SHP77 (cell line): ENCODE data around the gene SMPD4.
"Not testable (repeated sequence)": the region's sequence is repeated elsewhere in the genome, so short reads cannot be mapped to it uniquely, and the experiment has no call there.

ENCODE experiments used
- DNase-seq, 2 experiments: peaks; one replicate each; lab custom pipeline; 2025; lab: John Stamatoyannopoulos, UW

The SMPD4 gene, protein sequence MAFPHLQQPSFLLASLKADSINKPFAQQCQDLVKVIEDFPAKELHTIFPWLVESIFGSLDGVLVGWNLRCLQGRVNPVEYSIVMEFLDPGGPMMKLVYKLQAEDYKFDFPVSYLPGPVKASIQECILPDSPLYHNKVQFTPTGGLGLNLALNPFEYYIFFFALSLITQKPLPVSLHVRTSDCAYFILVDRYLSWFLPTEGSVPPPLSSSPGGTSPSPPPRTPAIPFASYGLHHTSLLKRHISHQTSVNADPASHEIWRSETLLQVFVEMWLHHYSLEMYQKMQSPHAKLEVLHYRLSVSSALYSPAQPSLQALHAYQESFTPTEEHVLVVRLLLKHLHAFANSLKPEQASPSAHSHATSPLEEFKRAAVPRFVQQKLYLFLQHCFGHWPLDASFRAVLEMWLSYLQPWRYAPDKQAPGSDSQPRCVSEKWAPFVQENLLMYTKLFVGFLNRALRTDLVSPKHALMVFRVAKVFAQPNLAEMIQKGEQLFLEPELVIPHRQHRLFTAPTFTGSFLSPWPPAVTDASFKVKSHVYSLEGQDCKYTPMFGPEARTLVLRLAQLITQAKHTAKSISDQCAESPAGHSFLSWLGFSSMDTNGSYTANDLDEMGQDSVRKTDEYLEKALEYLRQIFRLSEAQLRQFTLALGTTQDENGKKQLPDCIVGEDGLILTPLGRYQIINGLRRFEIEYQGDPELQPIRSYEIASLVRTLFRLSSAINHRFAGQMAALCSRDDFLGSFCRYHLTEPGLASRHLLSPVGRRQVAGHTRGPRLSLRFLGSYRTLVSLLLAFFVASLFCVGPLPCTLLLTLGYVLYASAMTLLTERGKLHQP

DNA sequence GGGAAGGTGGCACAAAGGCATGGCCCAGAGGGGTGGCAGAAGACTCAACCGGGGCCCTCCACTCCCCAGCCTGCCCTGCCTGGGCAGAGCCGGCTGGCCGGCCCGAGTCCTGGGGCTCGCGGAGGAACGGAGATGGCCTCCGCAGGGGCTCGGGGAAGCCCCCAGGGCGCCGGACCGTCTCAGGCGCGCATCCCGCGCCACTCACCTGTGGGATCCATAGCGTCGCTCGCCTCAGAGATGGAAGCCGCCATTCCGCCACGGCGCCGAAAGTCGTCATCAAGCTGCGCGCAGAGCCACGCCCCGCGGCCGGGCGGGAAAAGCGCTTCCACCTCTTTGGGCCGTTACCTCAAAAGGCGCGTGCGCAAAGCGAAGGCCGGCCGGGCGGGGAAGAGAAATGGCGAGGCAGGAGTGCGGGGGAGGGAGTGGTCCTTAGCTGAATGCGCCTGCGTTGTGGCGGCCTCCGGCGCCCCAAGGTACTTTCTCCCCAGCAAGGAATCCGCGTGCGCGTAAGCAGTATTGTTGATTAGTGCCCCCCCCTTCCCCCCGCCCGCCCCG lies at the start of gene SMPD4:
Gene SMPD4 (minus strand): TSS at position 278 of the 555 bp plus-strand sequence. CDS start 5,010 bp downstream, outside the sequence.
- DNase-seq, result peak; percentile 86 to 92

DNA sequence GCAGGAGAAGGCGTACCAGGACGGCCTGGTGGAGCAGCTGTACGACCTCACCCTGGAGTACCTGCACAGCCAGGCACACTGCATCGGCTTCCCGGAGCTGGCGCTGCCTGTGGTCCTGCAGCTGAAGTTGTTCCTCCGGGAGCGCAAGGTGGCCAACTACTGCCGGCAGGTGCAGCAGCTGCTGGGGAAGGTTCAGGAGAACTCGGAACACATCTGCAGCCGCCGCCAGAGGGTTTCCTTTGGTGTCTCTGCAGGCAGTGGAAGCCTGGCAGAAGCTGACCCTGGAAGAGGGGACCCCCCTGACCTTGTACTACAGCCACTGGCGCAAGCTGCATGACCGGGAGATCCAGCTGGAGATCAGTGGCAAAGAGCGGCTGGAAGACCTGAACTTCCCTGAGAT lies 49.5 kb upstream of the SMPD4 start:
- not testable (repeated sequence) for DNase-seq

DNA sequence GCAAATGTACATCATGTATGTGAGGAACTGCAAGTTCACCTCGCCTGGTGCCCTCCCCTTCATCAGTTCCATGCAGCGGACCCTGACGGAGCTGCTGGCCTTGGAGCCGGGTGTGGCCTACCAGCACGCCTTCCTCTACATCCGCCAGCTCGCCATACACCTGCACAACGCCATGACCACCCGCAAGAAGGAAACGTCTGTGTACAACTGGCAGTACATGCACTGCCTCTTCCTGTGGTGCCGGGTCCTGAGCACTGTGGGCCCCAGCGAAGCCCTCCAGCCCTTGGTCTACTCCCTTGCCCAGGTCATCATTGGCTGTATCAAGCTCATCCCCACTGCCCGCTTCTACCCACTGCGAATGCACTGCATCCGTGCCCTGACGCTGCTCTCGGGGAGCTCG lies 49.0 kb upstream of the SMPD4 start:
- DNase-seq, result not testable (repeated sequence)

DNA sequence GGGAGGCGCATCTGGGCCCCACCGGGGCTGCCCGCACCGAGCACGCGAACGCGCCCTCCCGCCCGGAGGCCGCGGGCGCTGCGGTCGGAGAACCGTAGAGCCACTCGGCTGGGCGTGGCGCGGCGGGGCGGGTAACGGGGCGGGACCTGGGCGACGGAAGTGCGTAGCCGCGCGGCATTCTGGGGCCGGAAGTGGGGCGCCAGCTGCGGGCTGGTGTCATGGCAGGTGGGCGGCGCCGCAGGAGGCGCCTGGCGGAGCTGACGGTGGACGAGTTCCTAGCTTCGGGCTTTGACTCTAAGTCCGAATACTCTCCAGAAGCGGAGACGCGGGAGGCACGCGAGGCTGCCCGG lies 47.7 kb upstream of the SMPD4 start:
- not testable (repeated sequence) for DNase-seq

DNA sequence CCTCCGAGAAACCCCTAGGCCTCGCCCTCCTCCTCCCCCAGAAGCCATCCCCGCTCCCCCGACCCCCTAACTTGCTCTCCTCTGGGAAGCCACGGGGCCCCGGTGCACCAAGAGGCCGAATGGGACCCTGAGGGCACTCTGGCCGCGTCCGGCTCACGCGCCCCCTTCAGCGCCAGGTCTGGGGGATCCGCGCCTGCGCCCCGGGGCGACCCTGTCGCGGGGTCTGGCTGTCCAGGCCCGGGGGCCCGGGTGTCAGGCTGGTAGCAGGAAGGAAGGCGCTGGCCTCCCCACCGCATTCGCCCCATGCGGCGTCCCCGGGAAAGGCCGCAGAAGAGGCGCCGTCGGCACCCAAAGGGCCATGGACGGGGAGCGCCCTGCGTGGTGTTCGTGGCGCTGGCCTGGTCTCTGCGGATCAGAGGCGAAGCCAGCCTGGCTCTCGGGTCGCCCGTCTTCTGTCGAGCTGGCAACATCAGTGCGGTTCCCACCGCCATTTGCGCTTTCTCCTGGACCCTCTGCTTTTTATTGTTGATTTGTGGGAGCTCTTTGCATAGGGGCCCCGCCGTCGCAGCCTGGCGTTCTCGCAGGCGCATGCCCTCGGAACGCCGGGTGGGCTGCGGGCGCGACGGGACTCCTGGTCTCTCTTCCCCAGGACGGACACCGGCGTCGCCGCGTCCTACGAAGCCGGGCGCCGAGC lies 47.2 kb upstream of the SMPD4 start:
- DNase-seq, result not testable (repeated sequence)

DNA sequence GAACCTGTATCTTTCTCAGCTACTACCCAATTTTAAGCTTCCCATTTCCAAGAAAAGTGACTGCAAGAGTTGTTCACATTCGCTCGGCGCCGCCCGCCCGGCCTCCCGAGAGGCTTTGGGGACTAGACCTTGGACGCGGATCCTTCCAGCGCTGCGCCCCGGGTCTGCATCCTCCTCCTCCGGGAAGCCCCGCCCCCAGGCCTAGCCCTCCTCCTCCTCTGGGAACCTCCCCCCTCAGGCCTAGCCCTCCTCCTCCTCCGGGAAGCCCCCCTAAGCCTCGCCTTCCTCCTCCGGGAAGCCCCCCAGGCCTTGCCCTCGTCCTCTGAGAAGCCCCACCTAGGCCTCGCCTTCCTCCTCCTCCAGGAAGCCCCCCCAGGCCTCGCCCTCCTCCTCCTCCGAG lies 46.6 kb upstream of the SMPD4 start:
- not testable (repeated sequence) for DNase-seq

DNA sequence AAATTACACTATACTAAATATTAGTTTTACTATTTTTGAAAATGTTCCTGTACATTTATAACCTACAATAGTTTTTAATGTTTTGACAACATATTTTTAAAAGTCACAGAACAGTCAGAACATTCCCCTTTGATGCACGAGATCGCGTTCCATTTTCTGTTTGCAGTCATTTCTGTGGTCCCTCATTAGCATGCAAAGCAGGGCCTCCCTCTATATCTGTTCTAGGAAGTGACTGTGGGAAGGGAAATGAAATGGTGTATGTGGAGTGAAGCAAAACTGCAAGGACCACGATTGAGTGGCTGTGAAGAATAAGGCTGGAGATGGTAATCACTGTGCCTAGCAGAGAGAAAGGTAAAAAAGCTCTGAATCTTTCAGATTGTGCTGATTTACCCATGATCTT lies 41.1 kb upstream of the SMPD4 start:
- DNase-seq, result not testable (repeated sequence)

DNA sequence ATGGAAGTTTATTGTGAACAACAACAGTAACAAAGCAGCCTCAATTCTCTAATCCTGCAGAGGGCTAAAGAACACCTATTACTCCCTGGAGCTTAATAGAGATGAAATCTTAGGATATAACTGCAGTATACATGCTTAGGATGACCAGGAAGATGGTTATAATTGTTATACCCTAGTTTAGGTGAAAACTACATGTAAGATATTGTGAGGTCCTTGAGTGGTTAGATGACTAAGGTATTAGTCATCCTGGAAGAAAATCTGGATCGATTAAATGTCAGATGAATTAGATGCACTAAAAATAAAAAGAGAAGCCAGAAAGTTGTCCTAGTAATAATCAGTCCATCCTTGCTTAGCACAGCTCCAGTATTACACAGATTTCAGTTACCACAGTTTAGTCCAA lies 39.1 kb upstream of the SMPD4 start:
- not testable (repeated sequence) for DNase-seq

DNA sequence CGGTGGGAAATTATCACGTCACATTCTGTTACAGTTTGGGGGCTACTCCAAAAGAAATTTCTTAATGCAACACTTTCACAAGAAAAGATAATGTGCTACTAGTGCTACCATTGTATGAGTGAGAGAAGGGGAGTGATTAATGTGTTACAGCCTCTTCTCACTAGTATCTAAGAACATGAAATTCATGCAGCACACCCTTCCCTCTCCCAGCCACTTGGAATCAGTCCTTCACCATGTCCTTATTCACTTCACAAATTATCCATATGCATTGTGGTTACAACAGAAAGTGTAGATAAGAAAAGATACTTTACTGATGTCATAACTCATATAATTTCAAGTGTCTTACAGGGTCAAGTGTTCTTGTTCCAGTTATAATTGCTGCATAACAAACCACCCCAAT lies 37.7 kb upstream of the SMPD4 start:
- DNase-seq, result not testable (repeated sequence)

DNA sequence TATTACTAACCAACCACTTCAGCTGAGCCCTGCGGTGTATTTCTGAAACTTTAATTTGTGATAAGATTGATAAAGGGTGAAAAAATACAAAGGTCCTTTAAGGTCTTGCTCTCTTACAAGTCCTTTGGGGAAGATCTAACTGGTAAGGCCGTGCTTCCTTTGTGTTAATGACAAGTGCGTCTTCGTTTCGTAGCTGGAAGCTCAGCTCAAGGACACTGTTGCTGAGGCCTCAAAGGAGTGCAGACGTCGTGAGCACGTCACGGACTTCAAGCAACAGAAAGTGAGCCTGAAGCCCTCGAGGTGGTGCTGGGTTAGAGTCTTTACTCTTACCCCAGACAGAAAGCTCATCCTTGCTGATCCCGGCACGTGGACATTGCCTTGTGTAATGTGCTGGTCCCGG lies 25.6 kb upstream of the SMPD4 start:
- DNase-seq, result not testable (repeated sequence)

DNA sequence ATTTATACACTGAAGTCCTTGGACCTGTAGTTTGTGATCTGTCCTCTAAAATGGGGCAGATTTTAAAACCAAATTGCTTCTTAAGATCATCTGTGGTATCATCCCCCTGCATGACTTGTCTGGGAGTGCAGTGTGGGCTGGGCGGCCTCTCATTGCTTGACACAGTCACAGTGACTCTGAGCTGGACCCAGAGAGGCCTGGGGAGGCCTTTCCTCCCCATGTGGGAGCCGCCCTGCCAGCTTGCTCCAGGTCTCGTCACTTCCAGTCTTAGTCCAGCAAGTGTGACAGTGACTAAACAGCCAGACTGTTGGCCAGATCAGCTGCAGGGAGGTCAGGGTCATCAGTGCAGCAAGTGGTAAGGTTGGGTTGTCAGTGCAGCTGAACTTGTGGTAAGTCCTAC lies 21.7 kb upstream of the SMPD4 start:
- not testable (repeated sequence) for DNase-seq

DNA sequence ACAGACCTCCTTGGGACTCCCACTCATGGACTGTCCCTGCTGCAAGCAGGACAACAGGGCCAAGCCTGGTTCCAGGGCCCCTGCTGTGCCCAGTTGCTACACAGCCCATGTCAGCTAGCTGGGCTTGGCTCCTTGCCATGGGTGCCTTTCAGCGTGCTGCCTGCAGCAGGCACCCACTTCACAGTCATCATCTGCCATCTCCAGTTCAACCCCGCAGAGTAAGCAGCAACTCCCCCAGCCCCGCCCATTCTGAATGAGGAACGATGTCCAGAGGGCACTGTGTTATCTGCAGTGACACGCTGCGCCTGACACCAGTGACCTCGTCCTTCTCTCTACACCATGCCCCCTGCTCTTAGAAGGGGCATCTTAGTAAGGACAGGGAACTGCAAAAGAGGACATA lies 21.1 kb upstream of the SMPD4 start:
- DNase-seq, result not testable (repeated sequence)

DNA sequence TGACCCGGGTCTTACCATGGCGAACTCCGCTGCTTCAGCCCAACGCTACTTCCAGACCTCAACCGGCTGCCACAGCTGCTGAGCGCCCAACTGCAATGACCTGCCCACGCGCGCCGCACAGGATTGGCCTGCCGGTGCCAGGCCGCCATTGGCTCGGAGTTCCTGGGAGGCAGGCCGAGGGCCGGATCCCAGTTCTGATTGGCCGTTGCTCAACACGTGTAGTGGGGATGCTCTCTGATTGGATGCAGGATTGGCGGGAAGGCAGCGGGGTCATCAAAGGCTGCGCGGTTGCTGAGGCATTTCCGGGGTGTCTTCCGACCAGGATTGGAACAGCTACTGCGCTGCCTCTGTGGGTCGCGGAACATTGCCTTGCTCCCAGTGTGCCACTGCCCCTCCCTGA lies 16.9 kb upstream of the SMPD4 start, which contains the start of gene TUBA3E:
Gene TUBA3E (minus strand): TSS at position 97 of the 400 bp plus-strand sequence. CDS start 79 bp downstream, at position 18.
- no peak for DNase-seq

DNA sequence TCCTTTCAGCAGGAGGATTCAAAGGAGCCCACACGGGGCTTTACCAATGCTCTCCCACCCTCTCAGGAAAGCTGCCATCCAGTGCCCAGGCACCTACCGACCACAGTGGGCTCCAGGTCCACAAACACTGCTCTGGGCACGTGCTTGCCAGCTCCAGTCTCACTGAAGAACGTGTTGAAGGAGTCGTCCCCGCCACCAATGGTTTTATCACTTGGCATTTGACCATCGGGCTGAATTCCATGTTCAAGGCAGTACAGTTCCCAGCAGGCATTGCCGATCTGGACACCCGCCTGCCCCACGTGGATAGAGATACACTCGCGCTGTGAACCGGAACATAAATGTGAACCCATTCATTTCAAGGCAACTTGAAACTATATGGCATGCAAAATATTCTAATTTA lies 14.7 kb upstream of the SMPD4 start:
- DNase-seq, result not testable (repeated sequence)

DNA sequence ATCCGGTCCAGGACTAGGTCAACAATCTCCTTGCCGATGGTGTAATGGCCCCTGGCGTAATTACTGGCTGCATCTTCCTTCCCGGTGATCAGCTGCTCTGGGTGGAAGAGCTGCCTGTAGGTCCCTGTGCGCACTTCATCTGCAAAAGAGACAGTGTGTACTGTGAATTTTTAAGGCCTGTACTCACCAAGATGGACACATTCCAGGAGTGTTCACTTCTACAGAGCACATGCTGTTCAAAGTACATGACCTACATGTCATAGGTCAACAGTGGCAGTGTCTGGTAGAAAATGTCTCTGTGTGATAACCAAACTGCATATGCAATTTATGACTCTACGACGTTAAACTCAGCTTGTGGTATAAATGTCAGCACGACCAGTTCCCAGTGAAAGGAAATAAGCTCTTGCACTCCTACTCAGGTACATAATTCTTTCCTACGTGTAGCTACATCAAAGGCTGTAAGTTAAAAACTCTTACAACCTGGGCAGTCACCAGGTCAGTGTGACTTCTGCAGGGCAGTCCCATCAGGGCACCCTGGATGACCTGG lies 13.8 kb upstream of the SMPD4 start:
- DNase-seq, result not testable (repeated sequence)

DNA sequence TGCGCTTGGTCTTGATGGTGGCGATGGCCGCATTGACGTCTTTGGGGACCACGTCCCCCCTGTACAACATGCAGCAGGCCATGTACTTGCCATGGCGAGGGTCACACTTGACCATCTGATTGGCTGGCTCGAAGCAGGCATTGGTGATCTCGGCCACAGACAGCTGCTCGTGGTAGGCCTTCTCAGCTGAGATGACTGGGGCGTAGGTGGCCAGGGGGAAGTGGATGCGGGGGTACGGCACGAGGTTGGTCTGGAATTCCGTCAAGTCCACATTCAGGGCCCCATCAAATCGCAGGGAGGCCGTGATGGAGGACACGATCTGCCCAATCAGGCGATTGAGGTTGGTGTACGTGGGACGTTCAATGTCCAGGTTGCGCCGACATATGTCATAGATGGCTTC lies 12.4 kb upstream of the SMPD4 start:
- DNase-seq, result not testable (repeated sequence)

DNA sequence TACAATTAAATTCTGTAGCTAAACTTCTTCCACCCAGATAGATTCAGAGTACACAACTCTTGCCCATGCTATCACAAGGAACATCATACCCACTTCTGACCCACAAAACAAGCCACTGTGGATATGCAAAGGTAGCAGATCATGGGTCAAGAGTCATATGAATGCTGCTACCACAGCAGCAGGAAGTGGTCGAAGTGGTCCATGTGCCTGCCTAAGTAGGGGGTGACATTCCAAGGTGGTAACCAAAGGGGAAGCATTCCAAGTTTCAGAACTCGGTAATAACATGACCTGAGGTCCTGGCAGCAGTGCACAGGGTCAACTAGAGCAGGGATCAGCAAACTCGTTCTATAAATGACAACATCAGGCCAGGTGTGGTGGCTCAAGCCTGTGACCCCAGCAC lies 11.0 kb upstream of the SMPD4 start:
- DNase-seq, result not testable (repeated sequence)

DNA sequence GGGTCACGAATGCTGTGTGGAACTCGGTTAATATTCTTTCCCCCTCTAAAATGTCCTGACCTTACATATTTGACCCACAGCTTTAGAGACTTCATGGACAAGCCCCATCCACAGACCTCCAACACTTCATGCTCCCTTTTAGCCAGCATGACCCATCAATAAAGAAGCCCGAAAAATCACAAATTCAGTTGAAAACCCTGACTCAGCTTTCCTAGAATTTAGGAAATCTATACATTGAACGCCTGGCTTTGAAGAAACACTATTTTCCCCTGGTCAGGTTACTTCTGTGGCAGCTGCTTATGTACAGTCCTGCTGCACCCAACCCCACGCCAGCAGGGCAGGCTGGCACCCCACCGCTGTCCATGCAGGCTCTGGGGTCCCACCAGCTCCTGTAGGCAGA lies 9.9 kb upstream of the SMPD4 start:
- not testable (repeated sequence) for DNase-seq

DNA sequence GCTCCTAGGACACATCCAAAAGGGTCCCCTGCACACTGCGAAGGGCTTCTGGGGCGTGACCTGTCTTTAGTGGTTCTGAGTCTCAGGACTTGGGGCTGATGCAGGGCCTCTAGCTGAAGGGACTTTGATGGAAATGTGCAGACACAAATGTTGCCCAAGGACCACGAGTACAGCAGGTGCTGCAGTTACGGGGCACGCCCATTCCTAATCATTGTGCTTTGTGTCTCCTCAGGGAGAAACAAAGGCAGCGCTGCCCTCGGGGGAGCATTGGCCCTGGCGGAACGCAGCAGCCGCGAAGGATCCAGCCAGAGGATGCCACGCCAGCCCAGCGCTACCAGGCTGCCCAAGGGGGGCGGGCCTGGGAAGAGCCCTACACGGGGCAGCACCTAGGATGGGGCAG lies 8.8 kb upstream of the SMPD4 start:
- DNase-seq, result no peak

DNA sequence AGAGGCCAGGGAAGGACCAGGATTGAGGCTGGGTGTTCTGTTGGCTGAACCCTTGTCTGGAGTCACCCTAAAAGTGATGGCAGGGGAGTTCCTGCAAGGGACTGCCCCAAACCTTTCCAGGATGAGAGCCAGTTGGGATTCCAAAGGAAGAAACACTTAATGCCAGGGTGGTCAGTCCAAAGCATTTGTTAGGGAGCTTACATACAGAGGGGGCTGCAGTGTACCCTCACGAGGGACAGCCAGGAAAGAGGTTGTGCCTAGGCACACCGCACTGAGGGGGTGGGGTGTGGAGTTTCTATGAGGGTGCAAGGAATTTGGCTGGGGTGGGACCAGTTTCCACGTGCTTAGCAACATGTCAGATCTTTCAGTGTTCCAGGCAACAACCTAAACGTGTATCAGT lies 7.6 kb upstream of the SMPD4 start:
- DNase-seq, result not testable (repeated sequence)
